ENCODE data around the gene LITAF. TPM values are rescaled to one million over a fixed set of nuclear protein-coding genes. Genes with fewer than 3 reads are reported as not detected.
"Not testable (repeated sequence)": the region's sequence is repeated elsewhere in the genome, so short reads cannot be mapped to it uniquely, and the experiment has no call there.

Gene LITAF
- total RNA-seq, 2 experiments from 2014 or later = 109 TPM

DNA sequence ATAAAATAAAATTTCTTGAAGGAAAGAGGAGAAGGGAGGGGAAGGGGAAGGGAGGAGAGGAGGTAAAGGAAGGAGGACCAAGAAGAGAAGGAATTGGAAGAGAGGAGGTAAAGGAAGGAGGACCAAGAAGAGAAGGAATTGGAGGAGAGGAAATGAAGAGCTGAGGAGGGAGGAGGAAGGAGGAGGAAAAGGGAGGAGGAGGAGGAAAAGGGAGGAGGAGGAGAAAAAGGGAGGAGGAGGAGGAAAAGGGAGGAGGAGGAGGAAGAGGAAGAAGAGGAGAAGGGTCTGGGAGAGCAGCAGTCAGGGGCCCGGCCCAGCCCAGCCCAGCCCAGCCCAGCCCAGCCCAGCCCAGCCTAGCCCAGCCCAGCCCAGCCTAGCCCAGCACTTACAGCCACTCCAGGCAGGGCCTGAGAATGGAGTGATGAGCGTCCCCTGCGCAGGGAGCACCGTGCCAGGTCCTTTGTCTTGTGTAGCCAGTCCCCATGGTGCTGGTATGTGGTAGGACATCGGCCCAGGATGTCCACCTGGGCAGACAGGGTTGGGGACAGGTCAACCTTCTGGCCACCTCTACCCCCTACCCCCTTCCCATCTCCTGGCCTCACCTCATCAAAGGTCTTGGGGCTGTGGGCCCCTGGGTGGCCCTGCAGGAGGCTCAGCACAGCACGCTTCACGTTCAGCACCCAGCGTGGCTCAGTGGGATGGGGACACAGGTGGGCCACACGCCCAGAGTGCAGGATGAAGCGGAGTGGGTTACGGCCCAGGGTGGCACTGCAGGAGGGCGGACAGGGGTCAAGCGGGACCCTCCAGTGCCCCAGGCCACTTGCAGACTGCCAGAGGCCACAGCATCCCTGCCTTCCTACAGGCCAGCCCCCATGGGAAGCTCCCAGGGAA, 70.9 kb downstream of the LITAF start:
- DNase-seq = no peak
- Mint-ChIP-seq H3K4me3 (no peak overlapping the region), H3K36me3 (no peaks in the 10 kb centered on the region), H3K27ac (no peak overlapping the region), H3K4me1 (no peaks in the 10 kb centered on the region), H3K27me3 (no peaks in the 10 kb centered on the region), H3K9me3 (peaks cover 2% of the 10 kb centered on the region)
- ATAC-seq (ENCODE audit: low read depth) = no peak
- POLR2A ChIA-PET = no interaction called here

GRCh38 chr16:11514283-11514682, 72.4 kb downstream of the LITAF start:
- H3K27ac Mint-ChIP-seq = no peak overlapping the region
- H3K4me3 Mint-ChIP-seq = no peak overlapping the region
- no peaks in the 10 kb centered on the region for H3K4me1 Mint-ChIP-seq
- no peak for DNase-seq
- H3K36me3 Mint-ChIP-seq = no peaks in the 10 kb centered on the region
- no peaks in the 10 kb centered on the region for H3K9me3 Mint-ChIP-seq
- POLR2A ChIA-PET = no interaction called here
- H3K27me3 Mint-ChIP-seq = no peaks in the 10 kb centered on the region
- no peak for ATAC-seq (ENCODE audit: low read depth)

- ATAC-seq (ENCODE audit: low read depth); DNase-seq; H3K9me3 Mint-ChIP-seq; H3K4me1 Mint-ChIP-seq; H3K27me3 Mint-ChIP-seq; H3K36me3 Mint-ChIP-seq; H3K27ac Mint-ChIP-seq; H3K4me3 Mint-ChIP-seq: not testable (repeated sequence)
- POLR2A ChIA-PET = interaction anchor here (0.5 kb wide), 1 partner anchor 146 kb away, joined by 3 read pairs; no protein-coding TSS in a partner anchor
Measured at GRCh38 chr16:11513366-11513765, 73.4 kb downstream of the LITAF start.

- no peak for DNase-seq
- Mint-ChIP-seq H3K4me3 (no peak overlapping the region), H3K4me1 (no peaks in the 10 kb centered on the region), H3K27me3 (peaks cover 2% of the 10 kb centered on the region), H3K9me3 (no peaks in the 10 kb centered on the region), H3K27ac (no peak overlapping the region), H3K36me3 (no peaks in the 10 kb centered on the region)
- POLR2A ChIA-PET = no interaction called here
- no peak for ATAC-seq (ENCODE audit: low read depth)
Measured at GRCh38 chr16:11511801-11512200, 74.9 kb downstream of the LITAF start.

DNA sequence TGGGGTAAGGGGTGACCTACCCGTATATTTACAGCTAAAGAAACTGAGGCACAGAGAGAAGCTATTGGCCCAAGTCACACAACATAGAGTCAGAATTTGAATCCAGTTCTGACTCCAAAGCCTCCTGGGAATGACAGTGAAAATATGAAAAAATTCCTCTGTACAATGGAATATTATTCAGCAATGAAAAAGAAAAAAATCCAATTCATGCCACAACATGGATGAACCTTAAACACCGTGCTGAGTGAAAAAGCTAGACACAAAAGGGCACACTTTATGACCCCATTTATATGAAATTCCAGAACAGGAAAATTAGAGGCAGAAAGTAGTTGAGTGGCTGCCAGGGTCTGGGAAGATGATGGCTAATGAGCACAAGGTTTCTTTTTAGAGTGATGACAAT, 75.4 kb downstream of the LITAF start:
- no peak for ATAC-seq (ENCODE audit: low read depth)
- DNase-seq = no peak
- Mint-ChIP-seq H3K27me3 (peaks cover 4% of the 10 kb centered on the region), H3K9me3 (no peaks in the 10 kb centered on the region), H3K27ac (no peak overlapping the region), H3K36me3 (no peaks in the 10 kb centered on the region), H3K4me1 (no peaks in the 10 kb centered on the region), H3K4me3 (no peak overlapping the region)
- POLR2A ChIA-PET = no interaction called here

- H3K4me3 Mint-ChIP-seq = no peak overlapping the region
- H3K4me1 Mint-ChIP-seq = no peaks in the 10 kb centered on the region
- H3K27me3 Mint-ChIP-seq = peaks cover 8% of the 10 kb centered on the region
- ATAC-seq (ENCODE audit: low read depth) (no peak), DNase-seq (no peak)
- H3K27ac Mint-ChIP-seq = no peak overlapping the region
- POLR2A ChIA-PET = no interaction called here
- H3K9me3 Mint-ChIP-seq = no peaks in the 10 kb centered on the region
- no peaks in the 10 kb centered on the region for H3K36me3 Mint-ChIP-seq
Measured at GRCh38 chr16:11510178-11510973, 76.3 kb downstream of the LITAF start.

DNA sequence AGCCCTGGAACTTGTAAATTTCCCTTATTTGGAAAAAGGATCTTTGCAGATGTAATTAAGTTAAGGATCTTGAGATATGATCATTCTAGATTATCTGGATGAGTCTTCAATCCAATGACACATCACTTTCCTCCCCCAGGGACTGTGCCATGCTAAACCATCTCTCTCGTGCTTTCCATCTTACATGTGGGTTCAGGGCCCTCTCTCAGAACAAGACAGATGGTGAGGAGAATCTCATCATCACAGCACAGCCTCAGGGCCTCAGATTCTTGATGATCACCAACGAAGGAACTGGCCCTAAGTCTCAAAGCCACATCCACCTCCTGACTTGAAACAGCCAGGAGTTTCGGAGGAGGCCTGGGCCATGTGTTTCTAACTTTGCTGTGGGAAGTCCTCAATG, 78.7 kb downstream of the LITAF start:
- H3K27me3 Mint-ChIP-seq = peaks cover 12% of the 10 kb centered on the region
- H3K4me3 Mint-ChIP-seq = no peak overlapping the region
- DNase-seq = no peak
- no peak overlapping the region for H3K27ac Mint-ChIP-seq
- peaks cover 2% of the 10 kb centered on the region for H3K4me1 Mint-ChIP-seq
- POLR2A ChIA-PET = no interaction called here
- no peaks in the 10 kb centered on the region for H3K9me3 Mint-ChIP-seq
- ATAC-seq (ENCODE audit: low read depth) = no peak
- no peaks in the 10 kb centered on the region for H3K36me3 Mint-ChIP-seq

GRCh38 chr16:11507350-11507749, 79.4 kb downstream of the LITAF start:
- H3K27me3 Mint-ChIP-seq = peaks cover 12% of the 10 kb centered on the region
- no peak for DNase-seq
- POLR2A ChIA-PET = no interaction called here
- no peaks in the 10 kb centered on the region for H3K36me3 Mint-ChIP-seq
- peaks cover 2% of the 10 kb centered on the region for H3K4me1 Mint-ChIP-seq
- no peak overlapping the region for H3K27ac Mint-ChIP-seq
- ATAC-seq (ENCODE audit: low read depth) = no peak
- H3K4me3 Mint-ChIP-seq = no peak overlapping the region
- no peaks in the 10 kb centered on the region for H3K9me3 Mint-ChIP-seq

GRCh38 chr16:11506741-11507305, 79.9 kb downstream of the LITAF start:
- Mint-ChIP-seq H3K27ac (no peak overlapping the region), H3K9me3 (no peaks in the 10 kb centered on the region), H3K36me3 (no peaks in the 10 kb centered on the region), H3K4me3 (no peak overlapping the region), H3K27me3 (peaks cover 12% of the 10 kb centered on the region), H3K4me1 (peaks cover 2% of the 10 kb centered on the region)
- POLR2A ChIA-PET = no interaction called here
- ATAC-seq (ENCODE audit: low read depth) = no peak
- no peak for DNase-seq

DNA sequence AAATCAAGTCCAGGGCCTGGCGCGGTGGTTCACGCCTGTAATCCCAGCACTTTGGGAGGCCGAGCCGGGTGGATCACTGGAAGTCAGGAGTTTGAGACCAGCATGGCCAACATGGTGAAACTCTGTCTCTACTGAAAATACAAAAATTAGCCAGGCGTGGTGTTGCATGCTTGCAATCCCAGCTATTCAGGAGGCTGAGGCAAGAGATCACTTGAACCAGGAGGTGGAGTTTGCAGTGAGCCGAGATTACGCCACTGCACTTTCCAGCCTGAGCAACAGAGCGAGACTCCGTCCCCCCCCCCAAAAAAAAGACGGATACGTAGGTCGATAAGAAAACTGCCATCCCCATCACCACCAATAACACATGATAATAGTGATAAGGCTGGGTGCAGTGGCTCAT, 82.5 kb downstream of the LITAF start:
- ATAC-seq (ENCODE audit: low read depth); H3K9me3 Mint-ChIP-seq; H3K27ac Mint-ChIP-seq; H3K36me3 Mint-ChIP-seq; H3K4me1 Mint-ChIP-seq; POLR2A ChIA-PET; DNase-seq; H3K4me3 Mint-ChIP-seq: not testable (repeated sequence)
- peaks cover 12% of the 10 kb centered on the region for H3K27me3 Mint-ChIP-seq

DNA sequence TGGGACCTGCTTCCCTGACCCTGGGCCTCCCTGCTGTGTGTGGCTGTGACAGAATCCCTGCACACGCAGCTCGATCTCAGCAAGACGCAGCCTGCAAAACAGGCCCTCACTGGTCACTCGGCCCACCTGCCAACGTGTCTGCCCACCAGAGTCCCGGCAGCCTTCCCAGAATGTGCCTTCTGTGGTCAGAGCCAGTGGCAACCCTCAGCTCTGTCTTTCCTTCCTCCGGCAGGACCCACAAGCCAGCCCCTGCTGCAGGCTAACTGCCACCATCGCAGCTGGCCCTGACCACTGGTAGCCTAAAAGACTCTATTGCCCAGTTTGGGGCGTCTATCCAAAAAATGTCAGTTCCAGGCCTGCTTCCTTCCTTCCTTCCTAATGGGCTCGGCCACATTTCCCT, 83.2 kb downstream of the LITAF start:
- no peaks in the 10 kb centered on the region for H3K36me3 Mint-ChIP-seq
- POLR2A ChIA-PET = no interaction called here
- H3K27ac Mint-ChIP-seq = no peak overlapping the region
- H3K9me3 Mint-ChIP-seq = no peaks in the 10 kb centered on the region
- no peak for DNase-seq
- H3K27me3 Mint-ChIP-seq = peaks cover 12% of the 10 kb centered on the region
- H3K4me1 Mint-ChIP-seq = peaks cover 2% of the 10 kb centered on the region
- no peak for ATAC-seq (ENCODE audit: low read depth)
- H3K4me3 Mint-ChIP-seq = no peak overlapping the region

DNA sequence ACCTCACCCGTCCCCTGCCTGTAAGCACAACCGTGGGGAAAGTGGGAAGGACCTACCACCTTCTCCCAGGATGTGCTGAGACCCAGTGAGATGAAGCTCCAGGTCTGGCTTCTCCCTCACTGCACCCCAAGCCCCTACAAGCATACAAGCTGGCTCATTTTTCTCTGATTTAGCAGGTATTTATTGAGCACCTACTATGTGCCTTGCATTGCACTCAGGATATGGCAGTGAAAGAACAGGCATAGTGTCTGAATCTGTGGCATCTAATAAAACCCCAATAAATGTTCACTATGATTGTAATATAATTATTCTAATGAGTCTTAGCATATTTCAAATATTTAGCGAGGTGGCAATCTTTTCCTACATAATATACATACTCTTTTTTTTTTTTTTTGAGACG, 84.5 kb downstream of the LITAF start:
- POLR2A ChIA-PET = no interaction called here
- no peaks in the 10 kb centered on the region for H3K9me3 Mint-ChIP-seq
- no peaks in the 10 kb centered on the region for H3K36me3 Mint-ChIP-seq
- no peak overlapping the region for H3K27ac Mint-ChIP-seq
- H3K27me3 Mint-ChIP-seq = peaks cover 10% of the 10 kb centered on the region
- H3K4me1 Mint-ChIP-seq = peaks cover 7% of the 10 kb centered on the region
- H3K4me3 Mint-ChIP-seq = no peak overlapping the region
- no peak for ATAC-seq (ENCODE audit: low read depth)
- no peak for DNase-seq

GRCh38 chr16:11501632-11502031, 85.1 kb downstream of the LITAF start:
- peaks cover 13% of the 10 kb centered on the region for H3K4me1 Mint-ChIP-seq

More at GRCh38 chr16:11501632-11502031, 85.1 kb downstream of the LITAF start:
- no peaks in the 10 kb centered on the region for H3K9me3 Mint-ChIP-seq
- H3K27ac Mint-ChIP-seq = no peak overlapping the region
- POLR2A ChIA-PET = no interaction called here
- H3K4me3 Mint-ChIP-seq = no peak overlapping the region
- DNase-seq (no peak), ATAC-seq (ENCODE audit: low read depth) (no peak)
- H3K36me3 Mint-ChIP-seq = no peaks in the 10 kb centered on the region
- H3K27me3 Mint-ChIP-seq = peaks cover 10% of the 10 kb centered on the region
